Ishikawa (cell line): ENCODE results near the gene DNMT3A.

ENCODE experiments used
- CEBPB ChIP-seq: IDR thresholded peaks from 2 replicates; pipeline ENCODE4 v1.6.1; 2012
- EGR1 ChIP-seq: IDR thresholded peaks from 2 replicates; pipeline ENCODE4 v1.6.1; 2012
- EP300 ChIP-seq: IDR thresholded peaks from 2 replicates; pipeline ENCODE4 v1.6.1; 2012; ENCODE audit warnings: borderline replicate concordance
- MAX ChIP-seq: IDR thresholded peaks from 2 replicates; pipeline ENCODE4 v1.6.1; 2012
- NFIC ChIP-seq: IDR thresholded peaks from 2 replicates; pipeline ENCODE4 v1.6.1; 2012
- RAD21 ChIP-seq: IDR thresholded peaks from 2 replicates; pipeline ENCODE4 v1.6.1; 2012; ENCODE audit warnings: low read depth
- TAF1 ChIP-seq: IDR thresholded peaks from 2 replicates; pipeline ENCODE4 v1.6.1; 2012; ENCODE audit warnings: low read depth, mild to moderate bottlenecking
- TCF12 ChIP-seq: IDR thresholded peaks from 2 replicates; pipeline ENCODE4 v1.6.1; 2012; ENCODE audit warnings: low read depth
- YY1 ChIP-seq: IDR thresholded peaks from 2 replicates; pipeline ENCODE4 v1.6.1; 2012; ENCODE audit warnings: low read depth

DNA sequence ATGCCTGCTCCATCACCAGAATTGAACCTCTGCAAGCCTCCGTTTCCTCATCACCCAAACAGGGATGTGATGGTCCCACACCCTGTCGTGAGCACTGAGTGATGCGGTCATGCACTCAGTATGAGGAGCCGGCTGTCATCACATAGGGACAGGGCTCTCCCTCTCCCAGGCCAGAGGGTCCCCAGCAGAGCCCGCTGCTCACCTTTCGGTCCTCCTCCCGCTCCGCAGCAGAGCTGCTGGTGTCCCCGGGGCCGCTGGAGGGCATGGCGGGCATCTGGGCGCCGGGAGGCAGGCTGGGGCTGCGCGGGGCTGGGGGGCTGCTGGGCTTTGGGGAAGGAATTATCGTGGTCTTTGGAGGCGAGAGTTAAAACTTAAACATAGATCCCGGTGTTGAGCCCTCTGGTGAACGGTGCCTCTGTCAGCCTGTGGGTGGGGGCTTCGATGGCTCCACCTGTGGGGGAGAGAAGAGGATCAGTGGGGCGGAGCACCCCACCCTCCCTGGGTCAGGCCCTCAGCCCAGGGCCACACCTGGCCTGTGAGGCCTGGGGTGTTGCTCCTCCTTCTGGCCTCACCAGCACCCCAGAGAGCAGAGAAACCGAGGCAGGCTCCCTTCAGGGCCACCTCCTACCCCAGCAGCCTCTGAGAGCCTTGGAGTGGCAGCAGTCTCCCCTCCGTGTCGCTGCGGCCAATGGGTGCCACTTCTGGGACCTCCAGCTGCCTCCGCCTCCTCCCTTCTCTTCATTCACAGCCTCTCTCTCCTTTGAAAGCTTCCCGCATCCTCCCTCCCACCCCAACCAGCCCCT is 27.8 kb downstream of the DNMT3A start:
- TF ChIP-seq CEBPB (no peak), MAX (no peak), YY1 (no peak), NFIC (no peak), EGR1 (no peak), RAD21 (no peak), TCF12 (no peak), EP300 (no peak), TAF1 (no peak)
